HG03060 (cell line): ENCODE measurements around the gene SPAG6.
"Not testable (repeated sequence)": the region's sequence is repeated elsewhere in the genome, so short reads cannot be mapped to it uniquely, and the experiment has no call there.

Source experiments
- ATAC-seq: cut with Tn5 transposase; IDR thresholded peaks from one replicate; pipeline ENCODE4 v1.9.1; 2021; ENCODE audit warnings: low read depth, moderate number of reproducible peaks; ENCODE audit not compliant: unreplicated experiment

The SPAG6 gene

GRCh38 chr10:22340329-22341189 is 4.7 kb upstream of the SPAG6 start:
- peak; percentile 20 for ATAC-seq

- ATAC-seq = no peak
Measured at GRCh38 chr10:22341190-22341925, 3.9 kb upstream of the SPAG6 start.

GRCh38 chr10:22341926-22342196 is 3.4 kb upstream of the SPAG6 start:
- no peak for ATAC-seq

- ATAC-seq = no peak
Measured at GRCh38 chr10:22342421-22342820, 2.9 kb upstream of the SPAG6 start.

GRCh38 chr10:22343731-22344130 is 1.6 kb upstream of the SPAG6 start:
- no peak for ATAC-seq

GRCh38 chr10:22344249-22344648 is 1.0 kb upstream of the SPAG6 start:
- no peak for ATAC-seq

- ATAC-seq = no peak
Measured at GRCh38 chr10:22344781-22345300, 455 bp upstream of the SPAG6 start.

- ATAC-seq = no peak
Measured at GRCh38 chr10:22346096-22346661, 883 bp downstream of the SPAG6 start.

GRCh38 chr10:22349755-22350154 is 4.5 kb downstream of the SPAG6 start:
- no peak for ATAC-seq

GRCh38 chr10:22351131-22351703 is 5.9 kb downstream of the SPAG6 start:
- ATAC-seq = no peak

- no peak for ATAC-seq
Measured at GRCh38 chr10:22356324-22356873, 11.1 kb downstream of the SPAG6 start.

- ATAC-seq = not testable (repeated sequence)
Measured at GRCh38 chr10:22357770-22358169, 12.5 kb downstream of the SPAG6 start.

GRCh38 chr10:22363305-22363704 is 18.0 kb downstream of the SPAG6 start:
- ATAC-seq = no peak

- no peak for ATAC-seq
Measured at GRCh38 chr10:22364407-22365140, 19.3 kb downstream of the SPAG6 start.

- no peak for ATAC-seq
Measured at GRCh38 chr10:22365233-22365632, 19.9 kb downstream of the SPAG6 start.

- ATAC-seq = no peak
Measured at GRCh38 chr10:22365644-22366434, 20.5 kb downstream of the SPAG6 start.

- no peak for ATAC-seq
Measured at GRCh38 chr10:22366435-22366703, 21.1 kb downstream of the SPAG6 start.

GRCh38 chr10:22366771-22367170 is 21.5 kb downstream of the SPAG6 start:
- no peak for ATAC-seq

GRCh38 chr10:22367471-22367870 is 22.2 kb downstream of the SPAG6 start:
- no peak for ATAC-seq

GRCh38 chr10:22368402-22368801 is 23.1 kb downstream of the SPAG6 start:
- no peak for ATAC-seq
